Measurements from ENCODE around the gene ANKRD28.
A peak's percentile ranks its signal among the peaks of the same experiment; 100 is the strongest.

ANKRD28 gene

GRCh38 chr3:15804553-15805095, 6.8 kb upstream of the ANKRD28 start:
- Histone ChIP-seq H3F3A (ENCODE audit: insufficient read depth, low read length) (peaks cover 45% of the 10 kb centered on the region), H3K4me2 (ENCODE audit: low read depth, low read length) (peak overlapping the region; percentile 77), H3K9me2 (replicated peaks; ENCODE audit: insufficient read depth, low read length) (no peaks in the 10 kb centered on the region), H2AFZ (ENCODE audit: low read length) (no peak overlapping the region), H3K4me3 (ENCODE audit: low read length) (no peak overlapping the region), H3K27ac (ENCODE audit: low read length) (peak overlapping the region; percentile 99), H4K20me1 (ENCODE audit: insufficient read depth, low read length) (no peaks in the 10 kb centered on the region), H3K4me1 (ENCODE audit: low read length) (peaks cover 84% of the 10 kb centered on the region), H3K36me3 (replicated peaks; ENCODE audit: insufficient read depth, low read length) (no peaks in the 10 kb centered on the region), H3K79me2 (ENCODE audit: low read length) (peaks cover 92% of the 10 kb centered on the region), H3K9ac (ENCODE audit: low read length) (peak overlapping the region; percentile 82; the same call in 1 of the 2 replicates), H3K9me3 (replicated peaks; ENCODE audit: insufficient read depth, low read length) (no peaks in the 10 kb centered on the region), H3K27me3 (replicated peaks; ENCODE audit: insufficient read depth, low read length) (no peaks in the 10 kb centered on the region)
- DNase-seq, result no peak
- no peak for TF ChIP-seq EZH2phosphoT487 (IDR thresholded peaks at IDR 0.05; ENCODE audit: low read length)
- no peak for TF ChIP-seq CTCF (IDR thresholded peaks at IDR 0.05; ENCODE audit: low read length)
- no peak for TF ChIP-seq EZH2 (optimal IDR thresholded peaks at IDR 0.05; ENCODE audit: low read depth, low read length)

GRCh38 chr3:15803921-15804320, 6.1 kb upstream of the ANKRD28 start:
- Histone ChIP-seq H3K27me3 (replicated peaks; ENCODE audit: insufficient read depth, low read length) (no peaks in the 10 kb centered on the region), H3K27ac (ENCODE audit: low read length) (no peak overlapping the region), H3K9ac (ENCODE audit: low read length) (no peak overlapping the region), H3F3A (ENCODE audit: insufficient read depth, low read length) (peaks cover 38% of the 10 kb centered on the region), H2AFZ (ENCODE audit: low read length) (no peak overlapping the region), H3K4me3 (ENCODE audit: low read length) (no peak overlapping the region), H3K4me1 (ENCODE audit: low read length) (peaks cover 83% of the 10 kb centered on the region), H3K9me3 (replicated peaks; ENCODE audit: insufficient read depth, low read length) (no peaks in the 10 kb centered on the region), H4K20me1 (ENCODE audit: insufficient read depth, low read length) (no peaks in the 10 kb centered on the region), H3K36me3 (replicated peaks; ENCODE audit: insufficient read depth, low read length) (no peaks in the 10 kb centered on the region), H3K9me2 (replicated peaks; ENCODE audit: insufficient read depth, low read length) (no peaks in the 10 kb centered on the region), H3K4me2 (ENCODE audit: low read depth, low read length) (no peak overlapping the region), H3K79me2 (ENCODE audit: low read length) (peaks cover 91% of the 10 kb centered on the region)
- TF ChIP-seq CTCF (IDR thresholded peaks at IDR 0.05; ENCODE audit: low read length), result no peak
- TF ChIP-seq EZH2phosphoT487 (IDR thresholded peaks at IDR 0.05; ENCODE audit: low read length), result no peak
- no peak for TF ChIP-seq EZH2 (optimal IDR thresholded peaks at IDR 0.05; ENCODE audit: low read depth, low read length)
- no peak for DNase-seq

GRCh38 chr3:15801298-15801697, 3.5 kb upstream of the ANKRD28 start:
- Histone ChIP-seq H3K27ac (ENCODE audit: low read length) (no peak overlapping the region; the same call in 1 of the 2 replicates), H3K4me3 (ENCODE audit: low read length) (no peak overlapping the region), H3K9ac (ENCODE audit: low read length) (no peak overlapping the region), H3K9me2 (replicated peaks; ENCODE audit: insufficient read depth, low read length) (no peaks in the 10 kb centered on the region), H3F3A (ENCODE audit: insufficient read depth, low read length) (peaks cover 51% of the 10 kb centered on the region), H4K20me1 (ENCODE audit: insufficient read depth, low read length) (no peaks in the 10 kb centered on the region), H3K27me3 (replicated peaks; ENCODE audit: insufficient read depth, low read length) (no peaks in the 10 kb centered on the region), H2AFZ (ENCODE audit: low read length) (no peak overlapping the region), H3K4me2 (ENCODE audit: low read depth, low read length) (peak overlapping the region; percentile 23; the same call in 1 of the 2 replicates), H3K79me2 (ENCODE audit: low read length) (peaks cover 89% of the 10 kb centered on the region), H3K9me3 (replicated peaks; ENCODE audit: insufficient read depth, low read length) (no peaks in the 10 kb centered on the region), H3K36me3 (replicated peaks; ENCODE audit: insufficient read depth, low read length) (no peaks in the 10 kb centered on the region), H3K4me1 (ENCODE audit: low read length) (peaks cover 64% of the 10 kb centered on the region)
- TF ChIP-seq CTCF (IDR thresholded peaks at IDR 0.05; ENCODE audit: low read length), result no peak
- no peak for TF ChIP-seq EZH2 (optimal IDR thresholded peaks at IDR 0.05; ENCODE audit: low read depth, low read length)
- no peak for TF ChIP-seq EZH2phosphoT487 (IDR thresholded peaks at IDR 0.05; ENCODE audit: low read length)
- no peak for DNase-seq
